ENCODE results near the gene CCDC87.

GRCh38 chr11:66557733-66558326, 35.0 kb downstream of the CCDC87 start:
- TF ChIP-seq POLR2A (IDR thresholded peaks at IDR 0.05), result no peak
- TF ChIP-seq, protein P1, sequence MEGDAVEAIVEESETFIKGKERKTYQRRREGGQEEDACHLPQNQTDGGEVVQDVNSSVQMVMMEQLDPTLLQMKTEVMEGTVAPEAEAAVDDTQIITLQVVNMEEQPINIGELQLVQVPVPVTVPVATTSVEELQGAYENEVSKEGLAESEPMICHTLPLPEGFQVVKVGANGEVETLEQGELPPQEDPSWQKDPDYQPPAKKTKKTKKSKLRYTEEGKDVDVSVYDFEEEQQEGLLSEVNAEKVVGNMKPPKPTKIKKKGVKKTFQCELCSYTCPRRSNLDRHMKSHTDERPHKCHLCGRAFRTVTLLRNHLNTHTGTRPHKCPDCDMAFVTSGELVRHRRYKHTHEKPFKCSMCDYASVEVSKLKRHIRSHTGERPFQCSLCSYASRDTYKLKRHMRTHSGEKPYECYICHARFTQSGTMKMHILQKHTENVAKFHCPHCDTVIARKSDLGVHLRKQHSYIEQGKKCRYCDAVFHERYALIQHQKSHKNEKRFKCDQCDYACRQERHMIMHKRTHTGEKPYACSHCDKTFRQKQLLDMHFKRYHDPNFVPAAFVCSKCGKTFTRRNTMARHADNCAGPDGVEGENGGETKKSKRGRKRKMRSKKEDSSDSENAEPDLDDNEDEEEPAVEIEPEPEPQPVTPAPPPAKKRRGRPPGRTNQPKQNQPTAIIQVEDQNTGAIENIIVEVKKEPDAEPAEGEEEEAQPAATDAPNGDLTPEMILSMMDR (IDR thresholded peaks at IDR 0.05), result no peak
- TF ChIP-seq POLR2AphosphoS5 (IDR thresholded peaks at IDR 0.05), result no peak
- TF ChIP-seq EP300 (IDR thresholded peaks at IDR 0.05), result no peak
